GM13977 (cell line): ENCODE results near the gene KCNK3.
A peak's percentile ranks its signal among the peaks of the same experiment; 100 is the strongest.
"Not testable (repeated sequence)": the region's sequence is repeated elsewhere in the genome, so short reads cannot be mapped to it uniquely, and the experiment has no call there.

Experiments used
- DNase-seq: peaks from one replicate; pipeline ENCODE4 v3.0.0; 2012; ENCODE audit warnings: low spot score
- CTCF ChIP-seq: IDR thresholded peaks from 2 replicates; pipeline ENCODE4 v1.5.1; 2012; ENCODE audit warnings: mild to moderate bottlenecking, control low read depth; ENCODE audit not compliant: insufficient read depth; ENCODE audit errors: extremely low read depth, missing control alignments
- in situ Hi-C: fragments of 300-500 bp; cut with MboI; formaldehyde crosslinking; loops from one replicate; pipeline ENCODE4 v1.12.0; 2022; ENCODE audit warnings: low sequenced_read_pairs, low pct_unique_long_range_greater_than_20kb, mixed read lengths, inconsistent platforms; ENCODE audit not compliant: unreplicated experiment

The KCNK3 gene

DNA sequence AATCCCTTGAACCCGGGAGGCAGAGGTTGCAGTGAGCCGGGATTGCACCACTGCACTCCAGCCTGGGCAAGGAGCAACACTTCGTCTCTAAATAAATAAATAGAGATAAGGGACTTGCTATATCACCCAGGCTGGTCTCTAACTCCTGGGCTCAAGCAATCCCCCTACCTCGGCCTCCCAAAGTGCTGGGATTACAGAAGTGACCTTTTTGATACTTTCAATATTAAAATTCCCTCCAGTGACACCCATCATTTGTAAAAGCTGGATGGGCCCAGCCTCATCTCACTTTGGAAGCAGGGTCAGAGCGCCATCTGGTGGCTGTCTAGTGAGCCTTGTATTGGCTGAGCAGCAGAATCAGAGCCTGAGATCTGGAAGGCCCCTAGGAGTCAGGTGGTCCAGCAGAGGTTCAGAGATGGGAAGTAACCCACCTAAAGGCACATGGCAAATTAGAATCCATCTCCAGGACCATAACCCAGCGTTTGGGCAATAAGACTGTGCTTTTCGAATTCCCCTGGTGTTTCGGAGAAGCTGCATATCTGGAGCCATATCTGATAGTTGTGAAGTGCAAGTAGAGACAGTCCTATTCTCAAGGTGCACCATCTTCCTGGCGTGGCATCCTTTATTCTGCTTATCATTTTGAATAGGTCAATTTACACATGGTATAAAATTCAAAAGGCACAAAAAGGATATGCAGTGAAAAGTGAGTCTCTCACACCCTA is 53.2 kb downstream of the KCNK3 start:
- in situ Hi-C loops, result loop anchor here (10.0 kb wide), 1 partner anchor 141 kb away; no protein-coding TSS in a partner anchor
- peak; percentile 91 for TF ChIP-seq CTCF
- peak; percentile 76 for DNase-seq

- TF ChIP-seq CTCF, result no peak
- no peak for DNase-seq
- in situ Hi-C loops, result loop anchor here (10.0 kb wide), 1 partner anchor 142 kb away; no protein-coding TSS in a partner anchor
Observed at GRCh38 chr2:26746934-26747333, 54.4 kb downstream of the KCNK3 start.

DNA sequence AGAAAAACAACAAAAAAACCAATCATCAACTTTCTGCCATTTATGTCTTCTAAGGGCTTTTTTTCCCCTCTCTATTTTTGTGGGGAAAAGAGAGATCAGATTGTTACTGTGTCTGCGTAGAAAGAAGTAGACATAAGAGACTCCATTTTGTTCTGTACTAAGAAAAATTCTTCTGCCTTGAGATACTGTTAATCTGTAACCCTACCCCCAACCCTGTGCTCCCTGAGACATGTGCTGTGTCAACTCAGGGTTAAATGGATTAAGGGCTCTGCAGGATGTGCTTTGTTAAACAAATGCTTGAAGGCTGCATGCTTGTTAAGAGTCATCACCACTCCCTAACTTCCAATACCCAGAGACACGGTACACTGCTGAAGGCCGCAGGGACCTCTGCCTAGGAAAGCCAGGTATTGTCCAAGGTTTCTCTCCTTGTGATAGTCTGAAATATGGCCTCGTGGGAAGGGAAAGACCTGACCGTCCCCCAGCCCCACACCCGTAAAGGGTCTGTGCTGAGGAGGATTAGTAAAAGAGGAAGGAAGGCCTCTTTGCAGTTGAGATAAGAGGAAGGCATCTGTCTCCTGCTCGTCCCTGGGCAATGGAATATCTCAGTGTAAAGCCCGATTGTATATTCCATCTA is 57.4 kb downstream of the KCNK3 start:
- in situ Hi-C loops, result loop anchor here (10.0 kb wide), 1 partner anchor 145 kb away; no protein-coding TSS in a partner anchor
- not testable (repeated sequence) for DNase-seq

- in situ Hi-C loops, DNase-seq: not testable (repeated sequence)
Observed at GRCh38 chr2:26750467-26750866, 57.9 kb downstream of the KCNK3 start.

DNA sequence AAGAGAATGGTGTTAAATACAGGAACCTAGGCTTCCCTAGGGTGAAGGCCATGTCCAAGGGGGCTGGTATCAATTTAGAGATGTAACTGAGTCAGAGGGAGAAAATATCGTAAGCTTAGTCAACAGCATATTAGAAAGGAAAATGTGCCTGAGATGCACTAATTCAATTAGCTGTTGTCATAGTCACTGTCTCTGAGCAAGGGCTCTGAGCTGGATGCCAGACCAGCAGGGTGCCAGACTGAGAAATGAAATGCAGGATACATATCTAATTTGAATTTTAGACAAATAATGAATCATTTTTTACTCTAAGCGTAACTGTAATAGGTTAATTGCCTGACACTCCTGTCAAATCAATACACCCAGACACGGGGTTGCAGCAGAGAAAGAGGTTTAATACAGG is 60.1 kb downstream of the KCNK3 start:
- no peak for DNase-seq
- in situ Hi-C loops, result no loop called here
- TF ChIP-seq CTCF, result no peak

- in situ Hi-C loops, result no loop called here
- TF ChIP-seq CTCF, result no peak
- no peak for DNase-seq
Observed at GRCh38 chr2:26754539-26754938, 62.0 kb downstream of the KCNK3 start.

- DNase-seq, result no peak
- in situ Hi-C loops, result no loop called here
- TF ChIP-seq CTCF, result no peak
Observed at GRCh38 chr2:26754972-26755670, 62.6 kb downstream of the KCNK3 start.
